Left ventricle myocardium inferior (tissue), 1 donor: ENCODE data around the gene APP. TPM values are rescaled to one million over a fixed set of nuclear protein-coding genes. Genes with fewer than 3 reads are reported as not detected.
A peak's percentile ranks its signal among the peaks of the same experiment; 100 is the strongest.
"Not testable (repeated sequence)": the region's sequence is repeated elsewhere in the genome, so short reads cannot be mapped to it uniquely, and the experiment has no call there.

ENCODE experiments used
- DNase-seq: peaks from one replicate; pipeline ENCODE4 v3.0.0-alpha.2; 2020
- H3K27ac ChIP-seq: fragments of 200-600 bp; replicated peaks from 2 replicates; pipeline ENCODE4 v1.8.0; 2021
- H3K27me3 ChIP-seq: fragments of 200-600 bp; 2 replicates; pipeline ENCODE4 v1.8.0; 2021; ENCODE audit warnings: low read depth
- H3K36me3 ChIP-seq: fragments of 200-600 bp; 2 replicates; pipeline ENCODE4 v1.8.0; 2021
- H3K4me1 ChIP-seq: fragments of 200-600 bp; 2 replicates; pipeline ENCODE4 v1.8.0; 2021
- H3K4me3 ChIP-seq: fragments of 200-600 bp; 2 replicates; pipeline ENCODE4 v1.8.0; 2021; ENCODE audit warnings: mild to moderate bottlenecking, moderate library complexity
- H3K9me3 ChIP-seq: fragments of 200-600 bp; replicated peaks from 2 replicates; pipeline ENCODE4 v1.8.0; 2021
- CTCF ChIP-seq: fragments of 200-600 bp; IDR thresholded peaks from 2 replicates; pipeline ENCODE4 v1.8.0; 2021; ENCODE audit warnings: antibody characterized with exemption, mild to moderate bottlenecking, borderline replicate concordance
- intact Hi-C: fragments of 100-400 bp; cut with micrococcal nuclease; formaldehyde crosslinking; loops from one replicate; pipeline ENCODE4 v1.11.0; 2022
- total RNA-seq: library from RNA; stranded (reverse); fragmentation: NEBNext Ultra II Directional; extraction: Animal tissue kit (Norgen Biotek cat#: 25700); gene quantifications from one replicate; pipeline ENCODE4 v1.2.1, GENCODE V29; 2021
- donor health status: DM: no; HTN: yes; CAD: no; lungs with severe emphysema.

Gene APP
- total RNA-seq, 1 donor from 2014 or later = 332 TPM

GRCh38 chr21:26136671-26137070, 33.9 kb downstream of the APP start:
- Histone ChIP-seq H3K9me3 (no peaks in the 10 kb centered on the region), H3K36me3 (no peaks in the 10 kb centered on the region), H3K4me1 (peaks cover 63% of the 10 kb centered on the region), H3K4me3 (no peak overlapping the region), H3K27ac (no peak overlapping the region), H3K27me3 (no peaks in the 10 kb centered on the region)
- TF ChIP-seq CTCF = no peak
- intact Hi-C loops = no loop called here
- no peak for DNase-seq

- DNase-seq = no peak
- intact Hi-C loops = no loop called here
- Histone ChIP-seq H3K9me3 (no peaks in the 10 kb centered on the region), H3K4me1 (peaks cover 64% of the 10 kb centered on the region), H3K27ac (no peak overlapping the region), H3K36me3 (no peaks in the 10 kb centered on the region), H3K4me3 (no peak overlapping the region), H3K27me3 (no peaks in the 10 kb centered on the region)
- TF ChIP-seq CTCF = no peak
These were observed 35.0 kb downstream of the APP start for GRCh38 chr21:26135520-26135919.

- DNase-seq = no peak
- H3K4me3 ChIP-seq = no peak overlapping the region
- H3K27me3 ChIP-seq = no peaks in the 10 kb centered on the region
- H3K9me3 ChIP-seq = no peaks in the 10 kb centered on the region
- H3K27ac ChIP-seq = peak overlapping the region; percentile 59
- H3K4me1 ChIP-seq = peaks cover 74% of the 10 kb centered on the region
- no peak for TF ChIP-seq CTCF
- H3K36me3 ChIP-seq = no peaks in the 10 kb centered on the region
- intact Hi-C loops = no loop called here
These were observed 39.0 kb downstream of the APP start for GRCh38 chr21:26131554-26131953.

- peaks cover 74% of the 10 kb centered on the region for H3K4me1 ChIP-seq
- H3K36me3 ChIP-seq, H3K9me3 ChIP-seq, H3K27me3 ChIP-seq, H3K4me3 ChIP-seq, DNase-seq, intact Hi-C loops: not testable (repeated sequence)
- H3K27ac ChIP-seq = peak overlapping the region; percentile 59
These were observed 39.5 kb downstream of the APP start for GRCh38 chr21:26131053-26131452.

- Histone ChIP-seq H3K36me3 (no peaks in the 10 kb centered on the region), H3K27me3 (no peaks in the 10 kb centered on the region), H3K4me1 (peaks cover 77% of the 10 kb centered on the region), H3K27ac (peak overlapping the region; percentile 59), H3K4me3 (no peak overlapping the region), H3K9me3 (no peaks in the 10 kb centered on the region)
- DNase-seq = no peak
- intact Hi-C loops = no loop called here
- TF ChIP-seq CTCF = no peak
These were observed 40.2 kb downstream of the APP start for GRCh38 chr21:26130249-26130881.

- DNase-seq = no peak
- Histone ChIP-seq H3K27ac (peak overlapping the region; percentile 39), H3K4me1 (peaks cover 88% of the 10 kb centered on the region)
These were observed 42.7 kb downstream of the APP start for GRCh38 chr21:26127918-26128317.

More at GRCh38 chr21:26127918-26128317, 42.7 kb downstream of the APP start:
- intact Hi-C loops = no loop called here
- no peaks in the 10 kb centered on the region for H3K36me3 ChIP-seq
- peak overlapping the region; percentile 26 for H3K4me3 ChIP-seq
- no peak for TF ChIP-seq CTCF
- no peaks in the 10 kb centered on the region for H3K27me3 ChIP-seq
- H3K9me3 ChIP-seq = no peaks in the 10 kb centered on the region
